Gastrocnemius medialis (tissue), 4 donors: ENCODE measurements around the gene BRI3BP.

ENCODE experiments used
- POLR2A ChIP-seq, 2 donors: fragments of 450-650 bp; IDR thresholded peaks; one replicate each; pipeline ENCODE4 v1.6.1; 2017; ENCODE audit warnings: antibody characterized with exemption in 2 of 2, mild to moderate bottlenecking in 2 of 2, moderate library complexity in 2 of 2
- TF ChIP-seq, protein P1 (sequence below), 5 experiments: fragments of 450-650 bp in 3 of 5; fragments of 200-600 bp in 2 of 5; sonication (generic) in 2 of 5; IDR thresholded peaks in 4 of 5; conservative IDR thresholded peaks in 1 of 5; 1 replicate in 4 of 5; 2 replicates in 1 of 5; pipeline ENCODE4 v1.5.1; 2016 to 2019; ENCODE audit warnings: antibody characterized with exemption in 5 of 5, mild to moderate bottlenecking in 3 of 5, moderate library complexity in 3 of 5

- TF ChIP-seq, protein P1, sequence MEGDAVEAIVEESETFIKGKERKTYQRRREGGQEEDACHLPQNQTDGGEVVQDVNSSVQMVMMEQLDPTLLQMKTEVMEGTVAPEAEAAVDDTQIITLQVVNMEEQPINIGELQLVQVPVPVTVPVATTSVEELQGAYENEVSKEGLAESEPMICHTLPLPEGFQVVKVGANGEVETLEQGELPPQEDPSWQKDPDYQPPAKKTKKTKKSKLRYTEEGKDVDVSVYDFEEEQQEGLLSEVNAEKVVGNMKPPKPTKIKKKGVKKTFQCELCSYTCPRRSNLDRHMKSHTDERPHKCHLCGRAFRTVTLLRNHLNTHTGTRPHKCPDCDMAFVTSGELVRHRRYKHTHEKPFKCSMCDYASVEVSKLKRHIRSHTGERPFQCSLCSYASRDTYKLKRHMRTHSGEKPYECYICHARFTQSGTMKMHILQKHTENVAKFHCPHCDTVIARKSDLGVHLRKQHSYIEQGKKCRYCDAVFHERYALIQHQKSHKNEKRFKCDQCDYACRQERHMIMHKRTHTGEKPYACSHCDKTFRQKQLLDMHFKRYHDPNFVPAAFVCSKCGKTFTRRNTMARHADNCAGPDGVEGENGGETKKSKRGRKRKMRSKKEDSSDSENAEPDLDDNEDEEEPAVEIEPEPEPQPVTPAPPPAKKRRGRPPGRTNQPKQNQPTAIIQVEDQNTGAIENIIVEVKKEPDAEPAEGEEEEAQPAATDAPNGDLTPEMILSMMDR (IDR thresholded peaks at IDR 0.05 in 4 of 5, conservative IDR thresholded peaks at IDR 0.05 in 1 of 5): no peak
- TF ChIP-seq POLR2A (IDR thresholded peaks at IDR 0.05): no peak
Measured at GRCh38 chr12:124972211-124972610, 21.2 kb upstream of the BRI3BP start.
